Peyer's patch (tissue), 4 donors: Measurements from ENCODE around the gene DLGAP4.

Experiments used
- POLR2A ChIP-seq, 2 donors: fragments of 450-650 bp; IDR thresholded peaks; one replicate each; pipeline ENCODE4 v1.5.1; 2017; ENCODE audit warnings: antibody characterized with exemption in 2 of 2, mild to moderate bottlenecking in 2 of 2, moderate library complexity in 2 of 2
- TF ChIP-seq, protein P1 (sequence below), 6 experiments: fragments of 450-650 bp in 4 of 6; fragments of 200-600 bp in 2 of 6; sonication (generic) in 1 of 6; IDR thresholded peaks; one replicate each; pipeline ENCODE4 v1.5.1; 2017 to 2019; ENCODE audit warnings: antibody characterized with exemption in 6 of 6, mild to moderate bottlenecking in 3 of 6, moderate library complexity in 1 of 6

DNA sequence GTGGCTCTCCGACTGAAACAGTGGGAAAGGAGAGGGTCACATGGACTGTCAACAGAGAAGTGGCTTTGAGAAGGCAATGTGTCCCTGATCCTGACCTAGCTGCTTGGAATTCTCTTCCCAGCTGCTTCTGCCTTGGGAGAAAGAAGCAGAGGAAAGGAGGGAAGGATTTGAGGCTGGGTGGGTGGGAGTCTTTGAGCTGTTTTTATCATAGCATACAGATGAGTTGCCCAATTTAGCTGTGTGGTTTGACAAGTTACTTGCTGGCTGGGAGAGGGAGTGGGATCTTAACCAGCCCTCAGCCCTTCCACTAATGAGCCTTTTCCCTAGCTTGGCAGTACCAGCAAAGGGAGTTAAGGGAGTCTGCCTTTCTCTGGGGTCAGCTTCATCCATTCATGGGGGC, 184.1 kb downstream of the DLGAP4 start:
- TF ChIP-seq, protein P1, sequence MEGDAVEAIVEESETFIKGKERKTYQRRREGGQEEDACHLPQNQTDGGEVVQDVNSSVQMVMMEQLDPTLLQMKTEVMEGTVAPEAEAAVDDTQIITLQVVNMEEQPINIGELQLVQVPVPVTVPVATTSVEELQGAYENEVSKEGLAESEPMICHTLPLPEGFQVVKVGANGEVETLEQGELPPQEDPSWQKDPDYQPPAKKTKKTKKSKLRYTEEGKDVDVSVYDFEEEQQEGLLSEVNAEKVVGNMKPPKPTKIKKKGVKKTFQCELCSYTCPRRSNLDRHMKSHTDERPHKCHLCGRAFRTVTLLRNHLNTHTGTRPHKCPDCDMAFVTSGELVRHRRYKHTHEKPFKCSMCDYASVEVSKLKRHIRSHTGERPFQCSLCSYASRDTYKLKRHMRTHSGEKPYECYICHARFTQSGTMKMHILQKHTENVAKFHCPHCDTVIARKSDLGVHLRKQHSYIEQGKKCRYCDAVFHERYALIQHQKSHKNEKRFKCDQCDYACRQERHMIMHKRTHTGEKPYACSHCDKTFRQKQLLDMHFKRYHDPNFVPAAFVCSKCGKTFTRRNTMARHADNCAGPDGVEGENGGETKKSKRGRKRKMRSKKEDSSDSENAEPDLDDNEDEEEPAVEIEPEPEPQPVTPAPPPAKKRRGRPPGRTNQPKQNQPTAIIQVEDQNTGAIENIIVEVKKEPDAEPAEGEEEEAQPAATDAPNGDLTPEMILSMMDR (IDR thresholded peaks at IDR 0.05) = no peak
- no peak for TF ChIP-seq POLR2A (IDR thresholded peaks at IDR 0.05)
